HG03571 (cell line): Measurements from ENCODE around the gene ARHGAP25.
"Not testable (repeated sequence)": the region's sequence is repeated elsewhere in the genome, so short reads cannot be mapped to it uniquely, and the experiment has no call there.

Source experiments
- ATAC-seq: cut with Tn5 transposase; IDR thresholded peaks from one replicate; pipeline ENCODE4 v1.9.1; 2021; ENCODE audit not compliant: unreplicated experiment

The ARHGAP25 gene

GRCh38 chr2:68791914-68792313 is 57.3 kb downstream of the ARHGAP25 start:
- no peak for ATAC-seq

DNA sequence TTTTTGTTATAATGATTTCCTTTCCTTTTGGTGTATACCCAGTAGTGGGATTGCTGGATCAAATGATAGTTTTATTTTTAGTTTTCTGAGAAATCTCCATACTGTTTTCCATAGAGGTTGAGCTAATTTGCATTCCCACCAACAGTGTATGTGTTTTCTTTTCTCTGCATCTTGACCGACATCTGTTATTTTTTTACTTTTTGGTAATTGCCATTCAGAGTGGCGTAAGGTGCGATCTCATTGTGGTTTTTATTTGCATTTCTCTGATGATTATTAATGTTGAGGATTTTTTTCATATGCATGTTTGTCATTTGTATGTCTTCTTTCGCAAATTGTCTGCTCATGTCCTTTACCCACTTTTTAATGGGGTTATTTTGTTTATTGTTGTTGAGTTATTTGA is 58.1 kb downstream of the ARHGAP25 start:
- no peak for ATAC-seq

GRCh38 chr2:68796295-68796905 is 61.8 kb downstream of the ARHGAP25 start:
- no peak for ATAC-seq

DNA sequence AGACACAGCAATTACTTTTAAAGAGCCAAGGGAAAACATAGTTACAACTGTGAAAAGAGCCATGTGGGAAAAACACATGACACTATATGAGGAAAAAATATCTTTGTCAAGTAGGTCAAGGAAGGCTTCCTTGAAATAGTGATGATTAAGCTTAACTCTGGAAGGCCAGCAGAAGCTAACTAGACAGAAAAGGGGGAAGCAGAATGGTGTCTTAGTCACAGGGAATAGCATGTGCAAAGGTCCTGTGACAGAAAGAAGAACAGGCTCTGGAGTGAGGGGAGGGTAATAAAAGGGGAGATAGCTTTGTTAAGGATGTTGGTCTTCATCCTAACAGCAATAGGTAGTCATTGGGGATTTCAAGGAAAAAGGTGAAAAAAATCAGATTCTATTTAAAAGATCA is 64.0 kb downstream of the ARHGAP25 start:
- ATAC-seq, result no peak

DNA sequence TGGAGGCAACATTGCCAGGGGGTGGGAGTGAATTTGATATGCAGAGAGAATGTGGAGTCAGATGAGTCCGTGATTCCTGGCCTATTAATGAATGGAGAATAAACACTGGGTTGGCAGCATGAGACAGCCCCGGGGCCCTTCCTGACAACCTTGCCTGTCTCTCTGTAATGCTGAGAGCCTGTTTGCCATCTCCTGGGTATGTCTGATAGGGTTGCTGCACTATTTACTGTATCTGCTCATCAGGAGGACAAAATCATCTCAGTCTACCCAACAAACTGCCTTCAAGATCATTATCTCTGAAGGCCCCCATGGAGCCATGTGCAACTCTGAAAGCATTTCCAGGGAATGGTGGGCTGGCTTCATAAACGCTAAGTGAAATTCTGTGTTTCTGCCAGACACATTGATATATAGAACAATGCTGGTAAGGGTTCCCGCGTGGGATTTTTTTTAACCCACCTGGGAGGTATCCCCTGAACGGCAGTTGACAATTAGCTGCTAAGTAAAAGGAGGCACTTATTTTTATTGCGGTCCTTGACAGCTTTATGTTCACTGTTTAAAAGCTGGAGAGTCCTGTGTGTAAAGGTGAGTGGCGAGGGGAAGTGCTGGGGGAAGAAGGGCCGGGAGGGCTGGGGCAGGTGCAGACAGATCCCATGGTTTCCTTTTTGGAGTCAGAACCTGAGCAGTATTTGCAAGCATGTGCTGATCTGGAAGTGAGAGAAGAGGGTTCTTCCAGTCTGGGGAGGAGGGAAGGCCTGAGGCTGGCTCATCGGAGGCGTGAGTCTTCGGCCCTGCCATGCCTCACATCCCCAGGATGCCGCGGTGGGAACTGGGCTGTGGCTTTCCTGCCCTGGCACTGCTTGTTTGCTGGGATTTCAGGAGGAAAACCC is 64.8 kb downstream of the ARHGAP25 start:
- ATAC-seq, result no peak

DNA sequence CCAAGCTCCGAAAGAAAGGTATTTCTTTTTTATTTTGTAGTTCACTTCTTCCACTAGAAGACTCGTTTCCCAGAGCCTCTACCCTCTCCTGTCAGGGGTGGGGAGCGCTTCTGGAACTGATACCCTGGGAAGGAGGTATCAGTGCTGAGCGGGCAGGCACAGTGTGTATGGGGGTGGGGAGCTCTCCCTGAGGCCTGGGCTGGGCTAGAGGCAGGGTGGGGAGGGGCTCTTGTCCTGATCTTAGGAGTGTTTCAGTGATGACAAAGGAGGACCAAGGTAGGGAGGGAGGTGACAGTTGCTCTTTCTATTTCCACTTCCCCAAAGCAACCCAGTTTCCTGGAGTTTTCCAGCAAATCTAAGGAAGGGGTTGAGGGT is 65.4 kb downstream of the ARHGAP25 start:
- no peak for ATAC-seq

GRCh38 chr2:68800517-68800916 is 65.9 kb downstream of the ARHGAP25 start:
- no peak for ATAC-seq

GRCh38 chr2:68802161-68802560 is 67.5 kb downstream of the ARHGAP25 start:
- not testable (repeated sequence) for ATAC-seq

- no peak for ATAC-seq
Observed at GRCh38 chr2:68805025-68805424, 70.4 kb downstream of the ARHGAP25 start.

GRCh38 chr2:68806511-68807109 is 72.0 kb downstream of the ARHGAP25 start:
- ATAC-seq, result no peak

DNA sequence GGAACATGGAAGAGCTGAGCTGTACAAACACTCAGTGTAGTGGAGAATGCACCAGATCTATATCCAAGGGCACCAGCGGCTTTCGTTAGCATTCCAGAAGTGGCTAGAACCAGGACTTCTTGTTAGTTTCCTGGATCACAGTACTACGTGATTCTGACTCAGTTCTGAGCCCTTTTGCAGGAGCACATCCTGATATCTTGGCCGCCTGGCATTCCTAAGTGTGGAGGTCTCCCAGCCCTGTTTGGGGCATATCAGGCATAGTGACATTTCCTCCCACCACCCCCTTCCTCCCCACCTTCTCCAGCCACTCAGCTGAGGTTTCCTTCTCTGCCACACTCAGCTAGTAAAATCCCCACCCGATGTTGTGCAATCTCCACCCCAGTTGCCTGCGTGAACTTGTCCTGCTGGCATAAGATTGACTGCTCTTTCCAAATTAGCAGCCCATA is 73.2 kb downstream of the ARHGAP25 start:
- ATAC-seq, result no peak

DNA sequence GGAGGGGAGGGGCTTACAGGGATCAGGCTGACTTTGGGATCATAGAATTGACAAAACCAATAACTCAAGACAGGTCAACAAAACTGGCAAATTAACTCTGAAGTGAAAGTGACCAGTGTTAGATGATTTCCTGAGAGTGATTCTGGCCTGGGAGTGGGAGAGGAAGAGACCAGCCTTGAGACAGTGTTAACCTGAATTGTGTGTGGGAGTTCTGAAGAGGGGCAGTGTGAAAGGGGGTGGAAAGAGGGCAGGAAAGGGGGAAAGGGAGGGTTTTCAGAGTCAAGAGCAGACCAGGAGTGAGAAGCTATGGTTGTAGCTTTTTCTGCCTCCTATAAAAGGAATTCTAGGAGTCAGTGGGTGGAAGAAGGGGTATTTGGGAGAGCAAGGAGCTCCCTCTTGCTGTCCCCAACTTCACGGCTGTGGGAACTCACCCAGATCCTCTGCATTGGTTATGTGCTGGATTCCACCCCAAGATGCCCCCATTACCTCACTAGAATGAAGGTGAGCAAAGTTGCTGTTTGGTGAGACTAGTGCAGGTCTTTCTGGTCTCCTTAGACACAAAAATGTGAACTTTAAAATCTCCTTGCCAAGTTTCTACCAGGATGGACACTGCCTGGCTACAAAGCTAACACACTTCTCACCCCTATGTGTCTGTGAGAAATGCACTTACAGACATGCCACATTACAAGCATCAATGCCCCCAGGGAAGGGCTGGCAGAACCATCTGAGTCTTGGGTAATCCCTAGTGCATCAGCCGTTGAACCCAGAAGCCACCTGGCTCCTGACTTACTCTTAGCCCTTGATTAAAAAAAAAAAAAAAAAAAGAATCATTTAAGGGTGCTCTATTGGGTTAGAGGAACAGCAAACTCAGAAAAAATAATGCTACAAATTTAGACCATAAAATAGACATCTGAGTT is 75.0 kb downstream of the ARHGAP25 start:
- ATAC-seq, result no peak

DNA sequence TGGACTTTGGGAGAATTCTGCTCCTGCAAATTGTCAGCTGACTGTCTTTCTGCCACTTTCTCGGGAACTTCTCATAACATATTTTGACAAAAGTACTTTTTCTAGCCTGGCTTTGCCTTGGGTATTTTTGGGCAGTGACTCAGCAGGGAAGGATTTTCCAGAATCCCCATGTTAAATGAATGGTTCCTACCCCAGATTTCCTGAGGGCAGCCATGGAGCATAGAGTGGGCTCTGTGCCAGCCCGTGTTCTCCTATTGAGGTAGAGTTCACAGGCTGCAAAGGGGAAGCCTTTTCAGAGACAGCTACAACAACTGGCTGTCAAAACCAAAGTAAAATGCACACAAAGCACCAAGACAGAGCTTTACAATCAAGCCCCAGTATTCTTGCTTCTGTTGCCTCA is 76.8 kb downstream of the ARHGAP25 start:
- no peak for ATAC-seq

DNA sequence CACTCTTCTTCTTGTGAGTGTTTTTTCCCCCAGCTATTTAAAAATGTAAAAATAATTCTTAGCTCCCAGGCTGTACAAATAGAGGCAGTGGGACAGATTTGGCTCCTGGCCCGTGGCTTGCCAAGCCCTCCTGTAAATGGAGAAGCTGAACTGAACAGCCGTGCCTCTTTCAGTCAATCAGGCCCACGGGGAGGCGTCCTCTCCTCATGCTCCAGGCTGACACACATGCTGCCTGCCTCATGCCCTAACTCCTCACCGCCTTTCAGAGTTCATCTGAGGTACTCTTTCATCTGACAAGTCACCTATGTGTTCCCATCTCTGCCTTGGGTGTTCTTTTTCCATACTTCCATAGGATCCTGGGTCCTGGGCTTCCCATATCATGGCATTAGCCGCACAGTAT is 77.6 kb downstream of the ARHGAP25 start:
- ATAC-seq, result no peak

DNA sequence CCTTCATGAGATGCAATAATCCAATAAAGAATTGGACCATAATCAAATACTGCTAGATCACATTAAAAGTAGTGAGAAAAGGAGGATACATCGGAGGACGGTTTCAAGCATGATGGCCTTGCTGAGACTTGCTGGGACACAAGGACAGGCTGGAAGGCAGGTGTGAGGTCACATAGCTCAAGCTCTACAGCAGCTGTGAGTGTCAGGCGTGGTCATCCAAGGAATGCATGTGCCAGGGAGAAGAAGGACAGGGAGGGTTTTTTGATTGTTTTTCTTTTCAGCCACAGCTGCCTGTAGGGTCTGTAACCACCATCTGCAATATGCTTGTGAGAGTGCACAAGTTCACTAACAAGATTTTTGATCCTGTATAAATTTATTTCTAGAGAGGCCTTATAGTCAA is 79.0 kb downstream of the ARHGAP25 start:
- no peak for ATAC-seq

- no peak for ATAC-seq
Observed at GRCh38 chr2:68817306-68817705, 82.7 kb downstream of the ARHGAP25 start.

DNA sequence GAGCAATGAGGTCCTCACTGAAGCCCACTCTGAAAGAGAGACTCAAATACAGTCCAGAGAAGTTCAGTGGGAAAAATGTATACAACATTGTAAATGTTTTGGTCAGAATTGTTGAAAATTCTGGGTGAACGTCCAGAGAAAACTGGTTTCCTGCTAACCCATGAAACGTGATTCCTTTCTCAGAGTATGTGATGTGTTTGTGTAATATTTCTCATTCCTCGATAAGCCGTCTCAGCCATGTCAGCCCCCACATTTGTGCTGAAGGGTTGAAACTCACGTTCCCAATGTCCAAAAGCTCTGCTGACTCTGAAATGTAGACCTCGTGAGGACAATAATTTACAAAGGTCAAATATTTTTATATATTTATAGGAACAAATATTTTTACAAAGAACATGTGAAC is 84.9 kb downstream of the ARHGAP25 start:
- ATAC-seq, result no peak

DNA sequence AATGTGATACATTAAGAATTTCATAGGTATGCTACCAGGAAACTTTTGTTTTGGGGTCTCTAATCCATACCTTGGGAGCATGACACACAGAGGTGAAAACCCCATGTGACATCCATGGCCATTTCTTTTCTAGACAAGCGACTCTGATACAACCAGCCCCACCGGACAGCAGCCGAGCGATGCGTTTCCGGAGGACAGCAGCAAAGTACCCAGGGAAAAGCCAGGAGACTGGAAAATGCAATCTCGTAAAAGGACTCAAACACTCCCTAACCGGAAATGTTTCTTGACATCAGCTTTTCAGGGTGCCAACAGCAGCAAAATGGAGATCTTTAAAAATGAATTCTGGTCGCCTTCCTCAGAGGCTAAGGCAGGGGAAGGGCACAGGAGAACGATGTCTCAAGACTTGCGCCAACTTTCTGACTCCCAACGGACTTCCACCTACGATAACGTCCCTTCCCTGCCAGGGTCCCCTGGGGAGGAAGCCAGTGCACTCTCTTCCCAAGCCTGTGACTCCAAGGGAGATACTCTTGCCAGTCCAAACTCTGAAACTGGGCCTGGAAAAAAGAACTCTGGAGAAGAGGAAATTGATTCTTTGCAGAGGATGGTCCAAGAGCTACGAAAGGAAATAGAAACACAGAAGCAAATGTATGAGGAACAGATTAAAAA is 87.7 kb downstream of the ARHGAP25 start:
- ATAC-seq, result no peak

DNA sequence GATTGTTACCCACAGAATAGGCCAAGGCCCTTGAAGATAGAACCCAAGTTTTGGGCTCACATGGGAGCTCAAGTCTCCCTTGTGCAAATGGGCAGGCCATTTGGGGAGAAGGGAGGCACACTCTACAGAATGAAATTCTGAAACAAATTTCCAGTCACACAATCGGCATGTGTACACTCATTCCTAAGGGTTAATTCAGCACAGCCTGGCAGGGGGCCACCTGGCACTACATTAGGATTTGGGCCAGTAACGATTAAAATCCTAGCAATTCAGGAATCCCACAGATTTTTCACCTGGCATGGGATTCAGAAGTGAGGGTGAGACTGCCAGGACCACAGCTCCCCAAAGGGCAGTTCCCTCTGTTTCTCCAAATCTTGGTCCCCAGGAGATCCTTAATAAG is 90.2 kb downstream of the ARHGAP25 start:
- ATAC-seq, result no peak

- no peak for ATAC-seq
Observed at GRCh38 chr2:68825866-68826265, 91.3 kb downstream of the ARHGAP25 start.

GRCh38 chr2:68827666-68828065 is 93.1 kb downstream of the ARHGAP25 start:
- ATAC-seq, result no peak
